Progenitor cell of endocrine pancreas (in vitro differentiated cells): Measurements from ENCODE around the gene CASK. TPM values are rescaled to one million over a fixed set of nuclear protein-coding genes. Genes with fewer than 3 reads are reported as not detected.

Experiments used
- DNase-seq: peaks from one replicate; pipeline ENCODE4 v3.0.0; 2021; ENCODE audit warnings: low spot score; ENCODE audit not compliant: unreplicated experiment
- H3K27ac Mint-ChIP-seq: 2 replicates; pipeline ENCODE4 v1.8.0; 2021; ENCODE audit warnings: mild to moderate bottlenecking, moderate library complexity, mixed read lengths
- H3K27me3 Mint-ChIP-seq: 2 replicates; pipeline ENCODE4 v1.8.0; 2021; ENCODE audit warnings: mixed read lengths
- H3K36me3 Mint-ChIP-seq: 2 replicates; pipeline ENCODE4 v1.8.0; 2022; ENCODE audit warnings: mixed read lengths; ENCODE audit not compliant: insufficient read depth
- H3K4me1 Mint-ChIP-seq: 2 replicates; pipeline ENCODE4 v1.8.0; 2021; ENCODE audit warnings: low read depth, mixed read lengths
- H3K4me3 Mint-ChIP-seq: 2 replicates; pipeline ENCODE4 v1.8.0; 2021; ENCODE audit warnings: low read depth, mild to moderate bottlenecking, moderate library complexity, mixed read lengths
- H3K9me3 Mint-ChIP-seq: 2 replicates; pipeline ENCODE4 v1.8.0; 2021; ENCODE audit warnings: low read depth, mixed read lengths
- total RNA-seq: library from RNA; stranded (reverse); gene quantifications from 2 replicates; pipeline ENCODE4 v1.2.1, GENCODE V29; 2021
- TF ChIP-seq, protein P1 (sequence below): fragments of 200-600 bp; sonication (generic); IDR thresholded peaks from one replicate; pipeline ENCODE4 v1.5.0; 2021; ENCODE audit warnings: antibody characterized with exemption, mild to moderate bottlenecking; ENCODE audit not compliant: unreplicated experiment

CASK gene
- total RNA-seq, 1 donor from 2014 or later, result 68.3 TPM

GRCh38 chrX:41707218-41707617, 216.1 kb downstream of the CASK start:
- Mint-ChIP-seq H3K4me1 (no peaks in the 10 kb centered on the region), H3K4me3 (no peak overlapping the region), H3K27ac (no peak overlapping the region), H3K36me3 (peaks cover 2% of the 10 kb centered on the region), H3K27me3 (no peaks in the 10 kb centered on the region), H3K9me3 (peaks cover 3% of the 10 kb centered on the region)
- TF ChIP-seq, protein P1, sequence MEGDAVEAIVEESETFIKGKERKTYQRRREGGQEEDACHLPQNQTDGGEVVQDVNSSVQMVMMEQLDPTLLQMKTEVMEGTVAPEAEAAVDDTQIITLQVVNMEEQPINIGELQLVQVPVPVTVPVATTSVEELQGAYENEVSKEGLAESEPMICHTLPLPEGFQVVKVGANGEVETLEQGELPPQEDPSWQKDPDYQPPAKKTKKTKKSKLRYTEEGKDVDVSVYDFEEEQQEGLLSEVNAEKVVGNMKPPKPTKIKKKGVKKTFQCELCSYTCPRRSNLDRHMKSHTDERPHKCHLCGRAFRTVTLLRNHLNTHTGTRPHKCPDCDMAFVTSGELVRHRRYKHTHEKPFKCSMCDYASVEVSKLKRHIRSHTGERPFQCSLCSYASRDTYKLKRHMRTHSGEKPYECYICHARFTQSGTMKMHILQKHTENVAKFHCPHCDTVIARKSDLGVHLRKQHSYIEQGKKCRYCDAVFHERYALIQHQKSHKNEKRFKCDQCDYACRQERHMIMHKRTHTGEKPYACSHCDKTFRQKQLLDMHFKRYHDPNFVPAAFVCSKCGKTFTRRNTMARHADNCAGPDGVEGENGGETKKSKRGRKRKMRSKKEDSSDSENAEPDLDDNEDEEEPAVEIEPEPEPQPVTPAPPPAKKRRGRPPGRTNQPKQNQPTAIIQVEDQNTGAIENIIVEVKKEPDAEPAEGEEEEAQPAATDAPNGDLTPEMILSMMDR, result no peak
- no peak for DNase-seq

- Mint-ChIP-seq H3K27me3 (no peaks in the 10 kb centered on the region), H3K36me3 (peaks cover 2% of the 10 kb centered on the region), H3K9me3 (peaks cover 3% of the 10 kb centered on the region), H3K4me3 (no peak overlapping the region), H3K4me1 (no peaks in the 10 kb centered on the region), H3K27ac (no peak overlapping the region)
- TF ChIP-seq, protein P1, result no peak
- DNase-seq, result no peak
These were observed 217.5 kb downstream of the CASK start for GRCh38 chrX:41705680-41706374.

DNA sequence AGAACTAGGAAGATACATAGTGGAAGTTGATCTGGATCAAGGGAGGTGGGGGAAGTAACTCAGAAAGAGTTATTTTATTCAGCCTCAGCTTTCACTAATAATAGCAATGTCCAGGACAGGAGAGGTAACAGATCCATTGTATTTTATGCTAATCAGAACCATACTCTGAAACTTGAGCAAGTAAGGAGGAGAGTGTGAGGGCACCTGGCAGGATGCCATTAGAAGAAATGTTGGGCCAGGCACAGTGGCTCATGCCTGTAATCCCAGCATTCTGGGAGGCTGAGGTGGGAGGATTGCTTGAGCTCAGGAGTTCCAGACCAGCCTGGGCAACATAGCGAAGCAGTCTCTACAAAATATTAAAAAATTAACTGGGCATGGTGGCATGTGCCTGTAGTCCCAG, 218.3 kb downstream of the CASK start:
- no peak for DNase-seq
- peaks cover 2% of the 10 kb centered on the region for H3K36me3 Mint-ChIP-seq
- H3K9me3 Mint-ChIP-seq, result no peaks in the 10 kb centered on the region
- H3K27me3 Mint-ChIP-seq, result no peaks in the 10 kb centered on the region
- H3K27ac Mint-ChIP-seq, result no peak overlapping the region
- TF ChIP-seq, protein P1, result no peak
- no peak overlapping the region for H3K4me3 Mint-ChIP-seq
- H3K4me1 Mint-ChIP-seq, result no peaks in the 10 kb centered on the region

- Mint-ChIP-seq H3K4me3 (no peak overlapping the region), H3K4me1 (no peaks in the 10 kb centered on the region), H3K27ac (no peak overlapping the region), H3K9me3 (no peaks in the 10 kb centered on the region), H3K36me3 (peaks cover 2% of the 10 kb centered on the region), H3K27me3 (no peaks in the 10 kb centered on the region)
- TF ChIP-seq, protein P1, result no peak
- DNase-seq, result no peak
These were observed 219.8 kb downstream of the CASK start for GRCh38 chrX:41703574-41704029.

GRCh38 chrX:41695426-41695825, 227.9 kb downstream of the CASK start:
- peaks cover 11% of the 10 kb centered on the region for H3K9me3 Mint-ChIP-seq
- DNase-seq, result no peak
- H3K27ac Mint-ChIP-seq, result no peak overlapping the region
- H3K27me3 Mint-ChIP-seq, result no peaks in the 10 kb centered on the region
- no peaks in the 10 kb centered on the region for H3K4me1 Mint-ChIP-seq
- TF ChIP-seq, protein P1, result no peak
- no peak overlapping the region for H3K4me3 Mint-ChIP-seq
- peaks cover 4% of the 10 kb centered on the region for H3K36me3 Mint-ChIP-seq
